Neural cell (in vitro differentiated cells): ENCODE results near the gene DCK. TPM values are rescaled to one million over a fixed set of nuclear protein-coding genes. Genes with fewer than 3 reads are reported as not detected.

Experiments
- H2AFZ ChIP-seq: fragments of 200-600, 300-800 bp; sonication (generic), shearing (Covaris generic); 2 replicates; pipeline ENCODE4 v1.6.0; 2014; ENCODE audit warnings: low read depth, mild to moderate bottlenecking, antibody characterized with exemption, low read length, moderate library complexity
- H3F3A ChIP-seq: fragments of 200-600 bp; shearing (Covaris generic); 2 replicates; pipeline ENCODE4 v1.6.1; 2016; ENCODE audit warnings: mild to moderate bottlenecking, moderate library complexity, mixed read lengths, antibody characterized with exemption, low read length; ENCODE audit not compliant: insufficient read depth, poor library complexity, severe bottlenecking
- H3K27ac ChIP-seq: fragments of 200-600, 300-800 bp; sonication (generic), shearing (Covaris generic); 2 replicates; pipeline ENCODE4 v1.5.1; 2014; ENCODE audit warnings: mild to moderate bottlenecking, low read length, moderate library complexity
- H3K27me3 ChIP-seq: fragments of 300-800, 200-600 bp; sonication (generic), shearing (Covaris generic); 2 replicates; pipeline ENCODE4 v1.6.0; 2014; ENCODE audit warnings: mild to moderate bottlenecking, low read depth, low read length, moderate library complexity; ENCODE audit not compliant: insufficient read depth
- H3K36me3 ChIP-seq: fragments of 300-800, 200-600 bp; sonication (generic), shearing (Covaris generic); 2 replicates; pipeline ENCODE4 v1.5.1; 2014; ENCODE audit warnings: mild to moderate bottlenecking, antibody characterized with exemption, low read length, moderate library complexity; ENCODE audit not compliant: insufficient read depth
- H3K4me2 ChIP-seq: fragments of 300-800, 200-600 bp; sonication (generic), shearing (Covaris generic); 2 replicates; pipeline ENCODE4 v1.6.0; 2014; ENCODE audit warnings: mild to moderate bottlenecking, low read length
- H3K4me3 ChIP-seq: fragments of 300-800, 200-600 bp; sonication (generic), shearing (Covaris generic); 2 replicates; pipeline ENCODE4 v1.5.1; 2014; ENCODE audit warnings: mild to moderate bottlenecking, low read length, moderate library complexity
- H3K79me2 ChIP-seq: fragments of 200-600 bp; shearing (Covaris generic); replicated peaks from 2 replicates; pipeline ENCODE4 v1.6.0; 2014; ENCODE audit warnings: mild to moderate bottlenecking, low read length, moderate library complexity; ENCODE audit not compliant: insufficient read depth
- H3K9ac ChIP-seq: fragments of 300-800, 200-600 bp; sonication (generic), shearing (Covaris generic); 2 replicates; pipeline ENCODE4 v1.6.1; 2016; ENCODE audit warnings: mild to moderate bottlenecking, low read length, mixed read lengths
- H3K9me2 ChIP-seq: fragments of 200-600 bp; shearing (Covaris generic); 2 replicates; pipeline ENCODE4 v1.6.1; 2016; ENCODE audit warnings: mild to moderate bottlenecking, low read length, mixed read lengths; ENCODE audit not compliant: insufficient read depth
- H3K9me3 ChIP-seq: fragments of 200-600, 300-800 bp; sonication (generic), shearing (Covaris generic); 2 replicates; pipeline ENCODE4 v1.6.1; 2016; ENCODE audit warnings: mild to moderate bottlenecking, mixed run types, low read length, moderate library complexity, mixed read lengths
- H4K20me1 ChIP-seq: fragments of 200-600 bp; shearing (Covaris generic); 2 replicates; pipeline ENCODE4 v1.6.1; 2016; ENCODE audit warnings: mild to moderate bottlenecking, mixed run types; ENCODE audit not compliant: insufficient read depth
- CTCF ChIP-seq: fragments of 450-650 bp; IDR thresholded peaks from 2 replicates; pipeline ENCODE4 v1.5.1; 2014; ENCODE audit warnings: antibody characterized with exemption, mild to moderate bottlenecking, moderate library complexity; ENCODE audit not compliant: poor library complexity, severe bottlenecking
- EP300 ChIP-seq: fragments of 450-650 bp; conservative IDR thresholded peaks from 2 replicates; pipeline ENCODE4 v1.6.1; 2014; ENCODE audit warnings: antibody characterized with exemption, mild to moderate bottlenecking, moderate library complexity; ENCODE audit not compliant: poor library complexity, severe bottlenecking
- EZH2 ChIP-seq: fragments of 200-600, 300-800 bp; shearing (Covaris generic), sonication (generic); IDR thresholded peaks from 2 replicates; pipeline ENCODE4 v1.6.1; 2014; ENCODE audit warnings: antibody characterized with exemption, low read length, borderline replicate concordance, mild to moderate bottlenecking; ENCODE audit not compliant: insufficient read depth, poor library complexity, severe bottlenecking
- MXI1 ChIP-seq: fragments of 450-650 bp; conservative IDR thresholded peaks from 2 replicates; pipeline ENCODE4 v1.6.1; 2014; ENCODE audit warnings: antibody characterized with exemption, mild to moderate bottlenecking; ENCODE audit not compliant: poor library complexity, severe bottlenecking
- POLR2AphosphoS5 ChIP-seq: IDR thresholded peaks from 2 replicates; pipeline ENCODE4 v1.6.1; 2012
- RAD21 ChIP-seq: fragments of 450-650 bp; conservative IDR thresholded peaks from 2 replicates; pipeline ENCODE4 v1.6.1; 2014; ENCODE audit warnings: antibody characterized with exemption, mild to moderate bottlenecking, moderate library complexity
- REST ChIP-seq: IDR thresholded peaks from 2 replicates; pipeline ENCODE4 v1.6.1; 2012; ENCODE audit warnings: borderline replicate concordance
- SMC3 ChIP-seq: fragments of 450-650 bp; conservative IDR thresholded peaks from 2 replicates; pipeline ENCODE4 v1.6.1; 2014; ENCODE audit warnings: antibody characterized with exemption, mild to moderate bottlenecking, moderate library complexity; ENCODE audit not compliant: poor library complexity
- TAF1 ChIP-seq: IDR thresholded peaks from 2 replicates; pipeline ENCODE4 v1.6.1; 2012; ENCODE audit warnings: low read depth
- polyA plus RNA-seq: library from polyadenylated mRNA; depleted of rRNA; stranded (reverse); fragments of >200 nt; gene quantifications from 2 replicates; pipeline ENCODE4 v1.2.3, GENCODE V29; 2014

Gene DCK
- polyA plus RNA-seq, 1 donor from 2014 or later: 147 TPM

GRCh38 chr4:70984589-70984988 is 8.9 kb upstream of the DCK start:
- Histone ChIP-seq H2AFZ (no peak overlapping the region), H3K4me2 (no peak overlapping the region), H3K36me3 (peaks cover 8% of the 10 kb centered on the region), H3K9ac (no peak overlapping the region), H3K9me2 (no peaks in the 10 kb centered on the region), H3K27me3 (no peaks in the 10 kb centered on the region), H4K20me1 (no peaks in the 10 kb centered on the region), H3K4me3 (no peak overlapping the region), H3F3A (no peaks in the 10 kb centered on the region), H3K9me3 (no peaks in the 10 kb centered on the region), H3K27ac (no peak overlapping the region), H3K79me2 (no peaks in the 10 kb centered on the region)
- TF ChIP-seq POLR2AphosphoS5 (no peak), CTCF (no peak), TAF1 (no peak), MXI1 (no peak), EZH2 (no peak), REST (no peak), SMC3 (no peak), RAD21 (no peak), EP300 (no peak)

GRCh38 chr4:70991596-70991995 is 1.9 kb upstream of the DCK start:
- no peak overlapping the region for H3K9ac ChIP-seq
- H2AFZ ChIP-seq: no peak overlapping the region
- H3K9me2 ChIP-seq: no peaks in the 10 kb centered on the region
- H3K27ac ChIP-seq: no peak overlapping the region
- H3K4me3 ChIP-seq: no peak overlapping the region
- H3K36me3 ChIP-seq: no peaks in the 10 kb centered on the region
- no peaks in the 10 kb centered on the region for H4K20me1 ChIP-seq
- H3K79me2 ChIP-seq: peaks cover 24% of the 10 kb centered on the region
- no peaks in the 10 kb centered on the region for H3F3A ChIP-seq
- peaks cover 4% of the 10 kb centered on the region for H3K9me3 ChIP-seq
- no peaks in the 10 kb centered on the region for H3K27me3 ChIP-seq
- no peak overlapping the region for H3K4me2 ChIP-seq
- no peak for TF ChIP-seq EP300
- no peak for TF ChIP-seq REST
- no peak for TF ChIP-seq CTCF
- TF ChIP-seq RAD21: no peak
- TF ChIP-seq MXI1: no peak
- no peak for TF ChIP-seq EZH2
